Small intestine (tissue), 7 donors: ENCODE measurements around the gene SWSAP1. TPM values are rescaled to one million over a fixed set of nuclear protein-coding genes. Genes with fewer than 3 reads are reported as not detected.

ENCODE experiments used
- DNase-seq, 2 donors: peaks; one replicate each; pipeline versions ENCODE4 v3.0.0 to v3.0.0-alpha.2; 2013
- FAIRE-seq: peaks from 2 replicates; lab custom pipeline; 2012; peaks lifted over from hg19 to GRCh38; lab: Jason Lieb, UNC
- H3K27ac ChIP-seq, 3 donors: one replicate each; pipeline ENCODE4 v1.5.1; 2013; ENCODE audit warnings: low read length in 2 of 3, mild to moderate bottlenecking in 2 of 3, control low read depth in 1 of 3, inconsistent platforms in 1 of 3, low read depth in 1 of 3, moderate library complexity in 1 of 3
- H3K27me3 ChIP-seq, 3 donors: one replicate each; pipeline ENCODE4 v1.6.1; 2013; ENCODE audit warnings: low read length in 3 of 3, inconsistent platforms in 1 of 3; ENCODE audit not compliant: control insufficient read depth in 3 of 3, insufficient read depth in 3 of 3
- H3K36me3 ChIP-seq, 3 donors: one replicate each; pipeline ENCODE4 v1.6.1; 2013; ENCODE audit warnings: low read length in 3 of 3, inconsistent platforms in 1 of 3, low read depth in 1 of 3, mild to moderate bottlenecking in 1 of 3, moderate library complexity in 1 of 3; ENCODE audit not compliant: control insufficient read depth in 3 of 3, insufficient read depth in 2 of 3
- H3K4me1 ChIP-seq, 3 donors: one replicate each; pipeline ENCODE4 v1.6.1; 2013; ENCODE audit warnings: low read length in 2 of 3, inconsistent platforms in 1 of 3, low read depth in 1 of 3, mild to moderate bottlenecking in 1 of 3, moderate library complexity in 1 of 3; ENCODE audit not compliant: control insufficient read depth in 3 of 3, insufficient read depth in 2 of 3
- H3K4me3 ChIP-seq, 3 donors: one replicate each; pipeline ENCODE4 v1.5.1; 2013; ENCODE audit warnings: low read length in 3 of 3, control low read depth in 1 of 3, inconsistent platforms in 1 of 3, low read depth in 1 of 3, mild to moderate bottlenecking in 1 of 3, moderate library complexity in 1 of 3
- H3K9me3 ChIP-seq, 2 donors: one replicate each; pipeline ENCODE4 v1.6.1; 2013; ENCODE audit warnings: low read depth in 1 of 2, low read length in 1 of 2; ENCODE audit not compliant: control insufficient read depth in 2 of 2, insufficient read depth in 1 of 2
- WGBS, 3 donors: extraction: QIAGEN DNeasy Blood & Tissue Kit; methylation state at CpG; one replicate each; pipeline ENCODE4 v1.1.7; 2013; 5-methylcytosine and 5-hydroxymethylcytosine counted together
- polyA plus RNA-seq, 4 donors: library from polyadenylated mRNA; stranded (reverse) in 3 of 4; unstranded in 1 of 4; fragments of 200-250 nt in 3 of 4; fragments of 120-200 nt in 1 of 4; gene quantifications; one replicate each; pipeline versions ENCODE4 v1.2.1 to v1.2.3, GENCODE V29; 2013
- donor health status: healthy with polysubstance abuse.
- donor health status: control.
- donor health status: control.
- donor health status: Bipolar disorder and iron deficiency.
- donor health status: healthy.

Gene SWSAP1
- polyA plus RNA-seq, 4 donors: 3.0 to 4.0 (median 3.2) TPM

DNA sequence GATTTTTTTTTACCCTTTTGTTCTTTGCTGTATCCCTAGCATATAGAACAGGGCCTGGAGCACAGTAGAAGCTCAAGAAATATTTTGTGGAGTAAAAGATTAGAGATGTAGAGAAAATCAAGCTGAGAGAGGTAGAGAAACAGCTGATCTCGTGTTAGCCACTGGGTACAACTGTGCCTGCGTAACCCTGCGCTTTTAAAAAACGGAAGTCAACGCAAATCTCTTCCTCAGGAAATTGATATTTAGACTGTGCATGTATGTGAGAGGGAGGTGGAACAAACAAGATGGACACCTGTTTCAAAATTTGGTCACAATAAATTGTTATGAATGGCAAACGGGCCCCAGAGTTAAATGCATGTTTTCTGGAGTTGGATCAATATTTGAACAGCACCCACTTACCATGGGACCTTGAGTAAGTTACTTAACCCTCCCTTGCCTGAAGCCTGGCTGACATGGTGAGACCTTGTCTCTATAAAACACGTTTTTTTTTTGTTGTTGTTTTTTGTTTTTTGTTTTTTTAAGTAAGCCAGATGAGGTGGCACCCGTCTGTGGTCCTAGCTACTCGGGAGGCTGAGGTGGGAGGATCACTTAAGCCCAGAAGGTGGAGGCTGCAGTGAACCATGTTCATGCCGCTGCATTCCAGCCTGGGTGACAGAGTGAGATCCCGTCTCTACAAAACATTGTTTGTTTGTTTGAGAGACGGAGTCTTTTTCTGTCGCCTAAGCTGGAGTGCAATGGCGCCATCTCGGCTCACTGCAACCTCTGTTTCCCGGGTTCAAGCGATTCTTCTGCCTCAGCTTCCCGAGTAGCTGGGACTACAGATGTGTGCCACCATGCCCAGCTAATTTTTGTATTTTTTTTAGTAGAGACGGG is 12.9 kb downstream of the SWSAP1 start:
- FAIRE-seq: no peak
- no peak for DNase-seq
- 69 to 72% (median 72%) methylated on average over 19 of the region's 19 CpGs for WGBS, 3 donors
- Histone ChIP-seq H3K27ac (no peak overlapping the region), H3K36me3 (no peaks in the 10 kb centered on the region), H3K4me3 (no peak overlapping the region), H3K9me3 (peaks cover 0 to 5% of the 10 kb centered on the region in 2 donors), H3K4me1 (peaks cover 2 to 16% (median 4%) of the 10 kb centered on the region in 3 donors), H3K27me3 (peaks cover 0 to 9% (median 6%) of the 10 kb centered on the region in 3 donors)

DNA sequence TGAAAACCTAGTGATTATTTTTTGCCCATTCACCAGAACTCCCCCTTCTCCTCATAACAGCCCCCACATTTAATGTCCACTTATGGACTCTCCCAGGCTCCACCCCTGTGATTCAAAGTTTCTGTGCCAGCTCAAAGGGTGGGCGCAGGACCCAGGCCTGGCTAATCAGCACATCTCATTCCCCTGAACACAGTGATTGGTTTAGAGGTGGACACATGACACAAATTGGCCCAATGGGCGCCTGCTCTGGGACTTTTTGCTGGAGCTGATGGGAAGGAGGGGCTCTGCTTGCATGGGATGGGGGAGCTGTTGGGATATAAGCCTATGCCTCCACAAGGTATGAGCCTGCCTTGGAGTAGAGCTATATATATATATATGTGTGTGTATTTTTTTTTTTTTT is 15.9 kb downstream of the SWSAP1 start:
- H3K4me1 ChIP-seq: no peaks in the 10 kb centered on the region
- H3K9me3 ChIP-seq: peaks cover 0 to 5% of the 10 kb centered on the region in 2 donors
- H3K27ac ChIP-seq: no peak overlapping the region
- WGBS, 3 donors: 88 to 95% (median 90%) methylated on average over 2 of the region's 2 CpGs
- no peak for FAIRE-seq
- no peaks in the 10 kb centered on the region for H3K36me3 ChIP-seq
- no peak overlapping the region for H3K4me3 ChIP-seq
- no peaks in the 10 kb centered on the region for H3K27me3 ChIP-seq
- no peak for DNase-seq

DNA sequence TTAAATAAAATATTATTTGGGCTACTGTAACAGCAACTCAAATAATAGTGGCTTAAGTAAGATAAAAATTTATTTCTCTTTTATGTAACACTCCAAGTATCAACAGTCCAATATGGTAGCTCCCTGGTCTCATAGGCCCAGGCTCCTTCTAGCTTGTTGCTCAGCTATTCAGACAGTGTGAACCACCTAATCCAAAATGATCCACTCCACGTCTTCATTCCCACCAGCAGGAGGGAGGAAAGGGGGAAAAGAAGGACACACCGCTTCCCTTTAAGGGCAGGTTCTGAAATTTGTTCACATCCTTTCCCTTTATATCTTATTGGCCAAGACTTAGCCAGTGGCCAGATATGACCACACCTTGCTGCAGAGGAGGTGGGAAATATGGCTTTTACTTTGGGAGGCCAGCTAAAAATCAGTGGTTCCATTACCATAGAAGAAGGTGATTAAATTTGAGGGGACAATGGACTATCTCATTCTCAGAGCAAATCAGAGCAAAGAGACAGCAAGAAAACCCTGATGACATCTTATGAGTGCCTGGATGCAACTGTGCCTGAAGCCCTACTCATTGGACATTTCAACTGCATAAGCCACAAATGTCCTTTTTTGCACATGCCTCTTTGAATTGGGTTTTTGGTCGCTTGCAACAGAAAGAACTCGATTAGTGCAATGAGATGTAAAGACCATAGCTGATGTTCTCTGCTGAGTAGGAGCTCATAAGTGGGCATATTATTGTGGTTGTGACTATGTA is 16.6 kb downstream of the SWSAP1 start:
- 73 to 80% (median 78%) methylated on average over 4 of the region's 4 CpGs for WGBS, 3 donors
- no peak for FAIRE-seq

DNA sequence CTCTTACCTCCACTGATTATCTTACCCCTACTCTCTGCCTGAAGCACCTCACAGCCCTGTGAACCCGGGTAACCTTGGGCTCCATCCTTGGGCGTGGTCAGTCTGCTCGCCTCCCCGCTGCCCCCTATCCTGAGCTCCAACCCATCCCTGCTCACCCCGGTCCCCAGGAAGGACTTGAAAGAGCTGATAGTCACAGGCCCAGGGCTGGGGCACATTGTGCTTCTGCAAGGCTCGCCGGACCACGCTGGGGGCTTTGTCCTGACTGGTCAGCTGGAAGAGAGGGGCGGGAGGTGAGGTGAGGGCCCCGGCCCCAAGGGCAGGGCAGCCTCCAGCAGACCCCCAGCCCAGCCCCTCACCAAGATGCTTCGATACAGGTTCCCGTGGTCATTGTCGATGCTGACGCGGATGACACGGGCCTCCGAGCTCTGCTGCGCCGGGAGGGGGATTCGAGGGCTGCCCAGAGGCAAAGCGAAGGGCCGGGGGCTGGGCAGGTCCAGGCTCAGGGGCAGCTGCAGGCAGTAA is 22.7 kb downstream of the SWSAP1 start:
- WGBS, 3 donors: 87 to 89% (median 88%) methylated on average over 22 of the region's 22 CpGs

More for the DNA sequence above, 16.6 kb downstream of the SWSAP1 start:
- H3K27ac ChIP-seq: no peak overlapping the region
- no peaks in the 10 kb centered on the region for H3K27me3 ChIP-seq
- no peaks in the 10 kb centered on the region for H3K4me1 ChIP-seq
- H3K36me3 ChIP-seq: no peaks in the 10 kb centered on the region
- no peak overlapping the region for H3K4me3 ChIP-seq
- H3K9me3 ChIP-seq: peaks cover 0 to 5% of the 10 kb centered on the region in 2 donors
- DNase-seq: no peak

DNA sequence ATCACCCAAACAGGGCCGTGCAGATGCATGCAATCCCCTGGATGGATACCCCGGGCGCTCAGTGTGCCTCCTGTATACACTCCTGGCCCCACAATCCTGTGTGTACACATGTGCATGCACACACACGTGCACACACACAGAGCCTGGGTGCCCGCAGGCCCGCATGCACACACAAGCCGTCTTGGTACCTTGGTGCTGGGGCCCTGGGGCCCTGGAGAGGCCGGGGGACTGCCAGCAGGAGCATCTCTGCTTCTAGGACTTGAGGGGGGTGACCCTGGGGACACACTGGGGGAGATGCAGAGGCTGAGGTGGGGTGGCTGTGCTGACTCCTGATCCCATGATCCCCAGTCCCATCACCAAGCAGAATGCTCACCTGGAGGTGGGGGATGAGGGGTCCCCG is 25.2 kb downstream of the SWSAP1 start:
- FAIRE-seq (no peak), DNase-seq (no peak)
- H3K36me3 ChIP-seq: no peaks in the 10 kb centered on the region
- no peak overlapping the region for H3K4me3 ChIP-seq
- H3K4me1 ChIP-seq: no peaks in the 10 kb centered on the region
- 87 to 90% (median 87%) methylated on average over 9 of the region's 9 CpGs for WGBS, 3 donors
- no peaks in the 10 kb centered on the region for H3K27me3 ChIP-seq
- no peak overlapping the region for H3K27ac ChIP-seq
- H3K9me3 ChIP-seq: no peaks in the 10 kb centered on the region

More for the DNA sequence above, 22.7 kb downstream of the SWSAP1 start:
- Histone ChIP-seq H3K4me1 (no peaks in the 10 kb centered on the region), H3K4me3 (no peak overlapping the region), H3K9me3 (no peaks in the 10 kb centered on the region), H3K36me3 (no peaks in the 10 kb centered on the region), H3K27ac (no peak overlapping the region), H3K27me3 (no peaks in the 10 kb centered on the region)
- FAIRE-seq (no peak), DNase-seq (no peak)

DNA sequence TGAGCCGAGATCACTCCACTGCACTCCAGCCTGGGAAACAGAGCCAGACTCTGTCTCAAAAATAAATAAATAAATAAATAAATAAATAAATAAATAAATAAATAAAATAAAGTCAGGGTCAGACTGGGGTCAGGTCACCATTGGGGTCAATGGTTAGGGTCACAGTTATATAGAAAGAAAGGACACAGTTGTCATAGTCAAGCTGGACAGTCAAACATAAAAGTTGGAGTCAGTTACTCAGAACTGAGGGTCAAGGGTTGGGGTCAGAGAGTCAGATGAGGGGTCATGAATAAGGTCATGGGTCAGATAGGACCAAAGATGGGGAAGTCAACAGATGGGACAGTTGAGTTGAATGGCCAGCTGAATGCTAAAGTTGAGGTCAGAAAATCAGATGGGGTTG is 26.3 kb downstream of the SWSAP1 start:
- DNase-seq (no peak), FAIRE-seq (no peak)
- no peak overlapping the region for H3K27ac ChIP-seq
- no peaks in the 10 kb centered on the region for H3K4me1 ChIP-seq
- no peaks in the 10 kb centered on the region for H3K9me3 ChIP-seq
- no peaks in the 10 kb centered on the region for H3K36me3 ChIP-seq
- H3K4me3 ChIP-seq: no peak overlapping the region
- H3K27me3 ChIP-seq: no peaks in the 10 kb centered on the region
- WGBS, 3 donors: 47 to 75% (median 63%) methylated on average over 1 of the region's 1 CpG

DNA sequence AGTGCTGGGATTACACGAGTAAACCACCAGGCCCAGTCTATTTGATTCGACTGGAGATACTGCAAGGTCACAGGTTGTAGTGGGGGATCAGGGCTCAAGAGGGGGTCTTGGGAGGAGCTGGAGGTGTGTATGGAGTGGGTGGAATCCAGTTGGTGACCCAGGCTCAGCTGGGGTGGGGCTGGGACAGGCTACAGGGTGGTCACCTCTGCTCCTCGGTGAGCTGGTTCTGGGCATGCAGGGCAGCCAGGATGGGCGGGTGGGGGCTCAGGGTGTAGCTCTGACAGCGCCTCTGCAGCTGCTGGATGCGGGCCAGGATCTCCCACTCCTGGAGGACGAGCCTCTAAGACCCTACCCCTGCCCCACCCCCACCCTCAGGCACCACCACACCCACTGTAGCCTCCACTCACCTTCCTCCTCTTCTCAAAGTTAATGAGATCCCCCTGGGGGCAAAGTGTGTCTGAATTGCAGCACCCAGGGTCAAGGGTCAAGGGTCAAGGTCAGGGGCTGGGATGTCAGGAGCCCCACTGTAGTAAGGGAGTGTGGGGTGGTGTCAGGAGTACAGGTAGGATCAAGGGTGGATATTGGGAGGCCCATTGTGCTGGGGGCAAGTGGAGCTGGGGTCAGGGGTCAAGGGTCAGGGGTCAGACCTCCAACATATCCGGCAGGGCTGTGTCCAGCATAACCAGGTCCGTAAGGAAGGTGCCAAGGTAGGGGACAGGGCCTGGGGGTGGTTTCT is 27.5 kb downstream of the SWSAP1 start:
- DNase-seq (no peak), FAIRE-seq (no peak)
- Histone ChIP-seq H3K9me3 (no peaks in the 10 kb centered on the region), H3K36me3 (no peaks in the 10 kb centered on the region), H3K27me3 (peaks cover 0 to 9% (median 4%) of the 10 kb centered on the region in 3 donors), H3K27ac (no peak overlapping the region), H3K4me1 (no peaks in the 10 kb centered on the region), H3K4me3 (no peak overlapping the region)
- 67 to 84% (median 79%) methylated on average over 8 to 9 of the region's 9 CpGs for WGBS, 3 donors
